IPS DF 4.7 (cell line): Measurements from ENCODE around the gene CSRNP2.
A peak's percentile ranks its signal among the peaks of the same experiment; 100 is the strongest.
"Not testable (repeated sequence)": the region's sequence is repeated elsewhere in the genome, so short reads cannot be mapped to it uniquely, and the experiment has no call there.

Source experiments
- DNase-seq: peaks from one replicate; pipeline ENCODE4 v3.0.0-alpha.2; 2013; ENCODE audit warnings: low spot score; ENCODE audit errors: extremely low read depth

The CSRNP2 gene

GRCh38 chr12:51083126-51083833 is at the start of gene CSRNP2:
TSS of gene CSRNP2 (minus strand) at chr12:51083596. CDS start at chr12:51076561, 7,035 bp downstream.
- peak; percentile 89 for DNase-seq

- DNase-seq, result no peak
Observed at GRCh38 chr12:51132693-51133092, 49.3 kb upstream of the CSRNP2 start.

- DNase-seq, result no peak
Observed at GRCh38 chr12:51131745-51132521, 48.5 kb upstream of the CSRNP2 start.

- no peak for DNase-seq
Observed at GRCh38 chr12:51128919-51129318, 45.5 kb upstream of the CSRNP2 start.

- DNase-seq, result no peak
Observed at GRCh38 chr12:51127050-51127729, 43.8 kb upstream of the CSRNP2 start.

GRCh38 chr12:51126297-51126696 is 42.9 kb upstream of the CSRNP2 start:
- no peak for DNase-seq

GRCh38 chr12:51124504-51124903 is 41.1 kb upstream of the CSRNP2 start:
- no peak for DNase-seq

- no peak for DNase-seq
Observed at GRCh38 chr12:51122844-51123243, 39.4 kb upstream of the CSRNP2 start.

GRCh38 chr12:51118706-51119105 is 35.3 kb upstream of the CSRNP2 start:
- DNase-seq, result no peak

GRCh38 chr12:51115533-51115932 is 32.1 kb upstream of the CSRNP2 start:
- no peak for DNase-seq

GRCh38 chr12:51108136-51108535 is 24.7 kb upstream of the CSRNP2 start:
- DNase-seq, result no peak

- no peak for DNase-seq
Observed at GRCh38 chr12:51103977-51104376, 20.6 kb upstream of the CSRNP2 start.

- DNase-seq, result no peak
Observed at GRCh38 chr12:51098611-51099010, 15.2 kb upstream of the CSRNP2 start.

- no peak for DNase-seq
Observed at GRCh38 chr12:51090705-51091229, 7.4 kb upstream of the CSRNP2 start.

GRCh38 chr12:51087818-51088217 is 4.4 kb upstream of the CSRNP2 start:
- DNase-seq, result no peak

- DNase-seq, result no peak
Observed at GRCh38 chr12:51086933-51087332, 3.5 kb upstream of the CSRNP2 start.

GRCh38 chr12:51085757-51086156 is 2.4 kb upstream of the CSRNP2 start:
- DNase-seq, result no peak

GRCh38 chr12:51082561-51083125 is 753 bp downstream of the CSRNP2 start:
- DNase-seq, result peak; percentile 44

- no peak for DNase-seq
Observed at GRCh38 chr12:51081421-51081820, 2.0 kb downstream of the CSRNP2 start.

GRCh38 chr12:51080136-51080535 is 3.3 kb downstream of the CSRNP2 start:
- no peak for DNase-seq

- not testable (repeated sequence) for DNase-seq
Observed at GRCh38 chr12:51078866-51079265, 4.5 kb downstream of the CSRNP2 start.

GRCh38 chr12:51078346-51078745 is 5.0 kb downstream of the CSRNP2 start:
- not testable (repeated sequence) for DNase-seq
